Measurements from ENCODE around the gene LARGE1. TPM values are rescaled to one million over a fixed set of nuclear protein-coding genes. Genes with fewer than 3 reads are reported as not detected.

The LARGE1 gene
- total RNA-seq, 1 experiment from 2014 or later: 2.5 TPM

GRCh38 chr22:33666961-33667619, 253.2 kb downstream of the LARGE1 start:
- ATAC-seq: no peak

GRCh38 chr22:33666279-33666960, 253.9 kb downstream of the LARGE1 start:
- no peak overlapping the region for H3K27ac ChIP-seq (ENCODE audit: low read length)
- no peaks in the 10 kb centered on the region for H3K36me3 ChIP-seq (ENCODE audit: control insufficient read depth, insufficient read depth, low read length)
- ChIA-PET POLR2A (no interaction called here), CTCF (no interaction called here)
- ATAC-seq (no peak), DNase-seq (ENCODE audit: low read depth, low spot score) (no peak)
- BruUV-seq (replicated peaks): no TSS peak
- no peaks in the 10 kb centered on the region for H3K9me3 ChIP-seq (ENCODE audit: control insufficient read depth, insufficient read depth, low read depth, low read length)
- no peak overlapping the region for H3K4me3 ChIP-seq (ENCODE audit: low read depth in 2 of 2, low read length in 2 of 2)
- H3K27me3 ChIP-seq (ENCODE audit: control insufficient read depth, insufficient read depth, low read length): no peaks in the 10 kb centered on the region
- in situ Hi-C loops (cut with HindIII; ENCODE audit: low pct_unique_long_range_greater_than_20kb, low sequenced_read_pairs): no loop called here
- intact Hi-C loops (cut with micrococcal nuclease; ENCODE audit: unreplicated experiment): no loop called here
- TF ChIP-seq POLR2AphosphoS5 (IDR thresholded peaks at IDR 0.05; ENCODE audit: low read depth, low read length) (no peak), REST (IDR thresholded peaks at IDR 0.05; ENCODE audit: insufficient read depth in 1 of 2, low read depth in 2 of 2, low read length in 1 of 2) (no peak), TCF7L2 (IDR thresholded peaks at IDR 0.05; ENCODE audit: low read depth, low read length) (no peak), SIN3A (IDR thresholded peaks at IDR 0.05; ENCODE audit: borderline replicate concordance, insufficient read depth, low read depth, low read length) (no peak), CTCF (IDR thresholded peaks at IDR 0.05) (no peak)
- no peaks in the 10 kb centered on the region for H3K4me1 ChIP-seq (ENCODE audit: control insufficient read depth, insufficient read depth, low read length)

More at GRCh38 chr22:33666961-33667619, 253.2 kb downstream of the LARGE1 start:
- in situ Hi-C loops (cut with HindIII; ENCODE audit: low pct_unique_long_range_greater_than_20kb, low sequenced_read_pairs) (no loop called here), intact Hi-C loops (cut with micrococcal nuclease; ENCODE audit: unreplicated experiment) (no loop called here)
- Histone ChIP-seq H3K4me1 (ENCODE audit: control insufficient read depth, insufficient read depth, low read length) (no peaks in the 10 kb centered on the region), H3K27me3 (ENCODE audit: control insufficient read depth, insufficient read depth, low read length) (no peaks in the 10 kb centered on the region), H3K36me3 (ENCODE audit: control insufficient read depth, insufficient read depth, low read length) (no peaks in the 10 kb centered on the region), H3K4me3 (ENCODE audit: low read depth in 2 of 2, low read length in 2 of 2) (no peak overlapping the region), H3K9me3 (ENCODE audit: control insufficient read depth, insufficient read depth, low read depth, low read length) (no peaks in the 10 kb centered on the region), H3K27ac (ENCODE audit: low read length) (no peak overlapping the region)
- no TSS peak for BruUV-seq (replicated peaks)
- POLR2A ChIA-PET: no interaction called here
- CTCF ChIA-PET: no interaction called here
- TF ChIP-seq TCF7L2 (IDR thresholded peaks at IDR 0.05; ENCODE audit: low read depth, low read length): no peak
- no peak for TF ChIP-seq SIN3A (IDR thresholded peaks at IDR 0.05; ENCODE audit: borderline replicate concordance, insufficient read depth, low read depth, low read length)
- no peak for TF ChIP-seq REST (IDR thresholded peaks at IDR 0.05; ENCODE audit: insufficient read depth in 1 of 2, low read depth in 2 of 2, low read length in 1 of 2)
- TF ChIP-seq POLR2AphosphoS5 (IDR thresholded peaks at IDR 0.05; ENCODE audit: low read depth, low read length): no peak
- TF ChIP-seq CTCF (IDR thresholded peaks at IDR 0.05): no peak
- no peak for DNase-seq (ENCODE audit: low read depth, low spot score)

All from Panc1 (cell line).